CD4-positive, alpha-beta T cell treated with Interleukin-4 for 4 hours (primary cell): ENCODE data around the gene MTA3.
"Not testable (repeated sequence)": the region's sequence is repeated elsewhere in the genome, so short reads cannot be mapped to it uniquely, and the experiment has no call there.

ENCODE experiments used
- DNase-seq: peaks from one replicate; pipeline ENCODE4 v3.0.0-alpha.2; 2020

The MTA3 gene

DNA sequence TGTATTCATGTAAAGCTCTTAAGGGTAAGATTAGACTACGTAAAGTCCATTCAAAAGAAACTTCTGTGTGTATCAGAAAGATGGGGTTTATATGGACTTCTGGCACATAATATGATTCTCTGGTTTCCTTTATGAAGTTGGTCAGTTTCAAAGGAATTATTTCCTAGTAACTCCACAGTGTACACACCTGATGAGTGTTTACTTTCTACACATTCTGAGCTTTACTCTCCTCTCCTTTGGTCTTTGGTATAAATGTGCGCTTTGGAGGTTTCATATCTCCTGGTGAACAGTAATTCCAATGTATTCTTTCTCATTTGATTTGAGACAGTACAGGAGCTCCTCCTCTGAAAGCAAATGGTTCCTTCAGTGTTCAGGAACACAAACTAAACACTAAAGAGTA is 107.4 kb downstream of the MTA3 start:
- DNase-seq, result no peak

DNA sequence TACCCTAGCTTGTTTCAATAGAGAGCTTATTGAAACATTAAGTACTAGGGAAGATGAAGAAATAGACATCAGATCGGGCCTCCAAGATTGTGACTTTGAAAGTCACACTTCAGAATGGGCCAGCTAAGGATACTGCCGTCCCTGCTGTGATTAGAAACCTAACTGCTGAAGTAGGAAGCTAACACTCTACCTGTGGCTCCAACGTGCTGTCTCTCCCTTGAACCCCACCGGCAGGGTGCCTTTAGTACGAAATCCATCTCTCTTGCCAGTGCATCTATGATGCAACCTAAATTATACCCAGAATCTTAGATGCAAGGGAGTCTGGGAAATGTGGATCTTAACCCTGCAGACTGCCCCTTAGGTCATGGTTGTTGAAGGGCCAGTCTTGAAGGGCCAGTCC is 116.9 kb downstream of the MTA3 start:
- DNase-seq, result no peak

DNA sequence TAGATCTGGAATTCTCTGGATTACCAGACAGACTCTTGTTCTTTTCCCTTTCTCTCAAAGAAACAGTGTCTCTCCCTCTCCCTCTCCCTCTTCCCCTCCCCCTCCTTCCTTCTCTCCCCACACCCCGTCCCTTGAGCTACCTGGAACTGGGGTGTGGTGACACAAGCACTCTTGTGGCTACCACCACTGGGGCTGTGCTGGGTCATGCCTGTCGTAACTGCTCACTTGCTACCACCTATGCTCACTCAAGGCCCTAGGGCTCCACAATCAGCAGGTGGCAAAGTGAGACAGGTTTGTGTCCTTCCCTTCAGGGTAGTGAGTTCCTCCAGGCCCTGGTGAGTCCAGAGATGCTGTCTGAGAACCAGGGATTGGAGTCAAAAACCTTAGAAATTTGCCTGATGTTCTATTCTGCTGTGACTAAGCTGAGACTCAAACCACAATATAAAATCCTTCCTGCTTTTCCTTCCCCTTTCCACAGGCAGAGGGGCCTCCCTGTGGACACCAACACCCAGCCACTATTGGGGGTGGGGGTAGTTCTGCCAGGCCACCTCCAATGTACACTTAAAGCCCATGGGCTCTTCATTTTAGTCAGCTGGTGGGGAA is 124.7 kb downstream of the MTA3 start:
- peak; percentile 0 for DNase-seq

DNA sequence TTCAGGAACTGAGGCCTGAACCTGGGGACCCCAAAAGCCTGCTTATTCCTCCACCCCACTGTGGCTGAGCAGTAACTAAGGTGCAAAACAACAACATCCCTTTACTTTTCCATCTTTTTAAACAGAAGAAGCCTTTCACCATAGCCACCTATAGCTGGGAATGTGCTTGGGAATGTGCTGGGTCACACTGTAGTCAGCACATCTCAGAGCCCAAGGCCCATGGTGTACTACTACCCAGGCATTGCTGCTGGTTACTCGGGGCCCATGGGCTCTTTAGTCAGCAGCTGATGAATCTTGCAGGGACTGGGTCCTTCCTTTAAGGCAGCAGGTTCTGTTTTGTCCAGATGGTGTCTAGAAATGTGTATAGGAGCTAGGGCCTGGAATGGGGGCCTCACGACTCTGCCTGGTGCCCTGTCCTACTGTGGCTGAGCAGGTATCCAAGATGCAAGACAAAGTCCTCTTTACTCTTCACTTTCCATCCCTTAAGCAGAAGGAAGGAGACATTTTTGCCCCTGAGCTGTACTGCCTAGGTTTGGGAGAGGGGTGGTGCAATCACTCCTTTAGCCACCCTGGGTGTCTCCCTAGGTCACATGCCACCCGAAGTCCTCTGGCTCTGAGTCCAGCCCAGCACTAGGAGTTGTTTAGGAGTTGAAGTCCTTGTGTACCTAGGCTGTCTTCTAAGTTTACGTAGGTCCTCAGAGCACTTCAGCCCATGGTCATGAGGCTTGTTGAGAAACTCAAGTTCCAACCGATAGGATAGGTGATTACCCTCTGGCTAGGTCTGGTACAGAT is 125.5 kb downstream of the MTA3 start:
- DNase-seq, result no peak

DNA sequence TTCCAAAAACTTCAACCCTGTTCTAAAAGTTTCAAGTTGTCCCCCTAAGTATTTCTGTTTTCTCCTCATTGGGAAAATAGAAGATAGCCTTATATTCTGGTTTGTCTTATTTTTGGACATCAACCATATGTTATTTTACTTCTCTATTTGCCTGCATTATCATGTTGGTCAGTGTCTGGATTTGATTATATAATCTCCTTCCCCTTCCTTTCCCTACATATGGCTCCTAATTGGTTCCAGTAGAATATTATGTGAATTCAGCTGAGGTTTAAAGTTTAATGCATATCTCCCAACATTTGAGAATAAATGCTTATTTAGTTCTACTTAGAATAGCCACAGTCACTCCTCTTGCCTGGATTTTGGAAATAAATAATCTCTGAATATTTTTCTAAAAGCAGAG is 128.6 kb downstream of the MTA3 start:
- DNase-seq, result no peak

DNA sequence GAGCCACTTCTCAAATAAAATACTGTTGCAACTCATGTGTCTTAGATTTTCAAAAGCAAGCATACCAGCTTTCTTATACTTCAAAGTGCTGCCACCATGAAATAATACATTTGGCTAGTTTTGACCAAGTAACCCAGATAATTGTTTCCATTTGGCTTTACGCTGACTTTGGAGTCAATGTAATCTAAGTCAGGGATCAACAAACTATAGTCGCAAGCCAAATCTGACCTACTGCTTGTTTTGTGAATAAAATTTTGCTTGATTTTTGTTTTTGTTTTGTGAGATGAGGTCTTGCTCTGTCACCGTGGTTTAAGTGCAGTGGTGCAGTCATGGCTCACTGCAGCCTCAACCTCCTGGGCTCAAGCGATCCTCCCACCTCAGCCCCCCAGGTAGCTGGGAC is 130.5 kb downstream of the MTA3 start:
- no peak for DNase-seq

DNA sequence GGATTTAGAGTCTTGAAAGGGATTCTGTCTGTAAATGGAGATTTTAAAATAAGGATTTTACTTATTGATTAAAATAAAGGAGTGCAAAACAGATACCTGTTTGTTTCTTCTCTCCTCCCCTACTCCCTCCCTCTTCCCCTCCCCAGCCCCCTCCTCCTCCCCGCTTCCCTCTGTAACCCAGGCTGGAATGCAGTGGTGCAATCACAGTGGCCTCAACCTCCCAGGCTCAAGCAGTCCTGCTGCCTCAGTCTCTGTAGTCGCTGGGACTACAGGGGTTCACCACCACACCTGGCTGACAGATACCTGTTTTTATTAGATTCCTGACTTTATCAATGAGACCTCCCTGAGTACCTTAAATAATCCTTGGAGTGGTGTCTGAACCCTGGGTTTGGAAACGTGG is 138.4 kb downstream of the MTA3 start:
- DNase-seq, result no peak

DNA sequence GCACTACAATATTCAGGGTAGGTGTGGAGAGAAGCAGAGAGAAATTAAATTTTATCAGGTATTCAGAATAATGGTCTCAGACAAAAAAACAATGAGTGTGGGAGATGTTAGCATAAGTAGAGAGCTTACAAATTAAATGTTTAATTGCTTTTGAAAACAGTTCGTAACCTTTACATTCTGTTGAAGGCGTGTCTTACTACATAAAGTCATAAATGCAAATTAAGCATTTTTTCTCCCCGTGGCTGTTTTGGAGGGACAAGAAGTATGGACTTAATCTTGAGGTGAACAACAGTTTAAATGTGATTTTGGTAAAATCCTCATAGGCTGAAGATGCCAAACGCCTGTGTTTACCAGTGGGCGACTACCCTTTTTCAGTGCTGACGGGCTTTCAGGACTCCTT is 139.7 kb downstream of the MTA3 start:
- no peak for DNase-seq

DNA sequence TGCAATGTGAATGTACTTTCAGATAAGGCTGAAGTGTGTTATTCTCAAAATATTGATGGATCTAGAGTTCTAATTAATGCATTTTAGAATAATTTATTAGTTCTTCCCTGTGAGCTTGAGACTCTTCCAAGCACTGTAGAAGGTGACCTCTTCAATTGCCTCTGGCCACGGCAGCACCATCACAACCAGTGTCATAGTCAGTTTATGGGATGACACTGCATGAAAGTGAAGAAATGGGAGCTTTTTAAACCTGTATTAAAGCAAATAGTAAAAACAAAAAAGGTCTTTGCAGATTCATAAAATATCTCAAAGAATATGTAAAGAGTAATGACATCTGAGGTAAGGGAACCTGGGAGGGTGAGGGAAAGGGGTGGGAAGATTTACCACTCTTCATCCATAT is 143.5 kb downstream of the MTA3 start:
- DNase-seq, result no peak

DNA sequence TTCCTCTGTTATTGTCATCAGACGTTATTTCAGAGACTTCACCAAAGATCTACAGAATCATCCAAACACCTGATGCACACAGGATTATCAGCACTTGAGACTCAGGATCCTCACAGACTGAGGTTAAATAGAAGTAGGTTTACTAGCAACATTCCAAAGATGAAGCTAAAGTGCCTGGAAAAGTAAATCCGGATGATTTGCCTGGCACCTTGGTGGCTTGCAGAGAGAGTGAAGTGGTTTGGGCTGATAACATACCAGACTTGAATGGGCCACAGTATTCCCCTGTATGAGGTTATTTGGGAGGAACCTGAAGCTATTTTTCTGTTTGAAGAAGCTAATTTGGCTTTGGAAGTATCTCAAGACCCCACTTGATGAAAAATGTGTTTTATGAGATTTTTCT is 144.5 kb downstream of the MTA3 start:
- no peak for DNase-seq

DNA sequence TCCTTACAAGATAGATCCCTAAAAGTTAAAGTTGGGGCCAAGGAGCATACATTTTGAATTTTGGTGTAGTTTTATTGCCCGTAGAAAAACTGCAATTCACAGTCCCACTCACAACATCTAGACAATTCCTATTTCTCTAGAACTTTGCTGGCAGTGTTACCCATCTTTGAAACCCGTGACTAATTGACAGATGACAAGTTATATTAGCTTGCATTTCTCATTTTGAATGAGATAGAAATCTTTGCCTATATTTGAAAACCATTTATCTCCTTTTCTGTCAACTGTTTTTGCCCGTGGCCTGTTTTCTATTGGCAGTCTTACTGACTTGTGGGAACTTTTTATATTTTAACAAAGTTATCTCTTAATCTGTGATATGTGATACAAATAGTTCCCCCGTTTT is 145.5 kb downstream of the MTA3 start:
- DNase-seq, result no peak

DNA sequence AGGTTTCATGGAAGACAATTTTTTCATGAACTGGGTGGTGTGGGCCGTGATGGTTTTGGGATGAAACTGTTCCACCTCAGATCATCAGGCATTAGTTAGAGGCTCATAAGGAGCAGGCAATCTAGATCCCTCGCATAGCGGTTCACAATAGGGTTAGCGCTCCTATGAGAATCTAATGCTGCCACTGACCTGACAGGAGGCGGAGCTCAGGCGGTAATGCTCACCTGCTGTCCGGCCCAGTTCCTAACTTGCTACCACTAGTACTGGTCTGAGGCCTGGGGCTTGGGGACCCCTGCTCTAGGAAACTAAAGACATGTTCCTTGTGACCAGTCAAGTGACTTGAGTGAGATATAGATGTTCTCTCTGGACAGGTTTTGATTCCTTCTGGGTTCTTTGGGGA is 146.3 kb downstream of the MTA3 start:
- no peak for DNase-seq

DNA sequence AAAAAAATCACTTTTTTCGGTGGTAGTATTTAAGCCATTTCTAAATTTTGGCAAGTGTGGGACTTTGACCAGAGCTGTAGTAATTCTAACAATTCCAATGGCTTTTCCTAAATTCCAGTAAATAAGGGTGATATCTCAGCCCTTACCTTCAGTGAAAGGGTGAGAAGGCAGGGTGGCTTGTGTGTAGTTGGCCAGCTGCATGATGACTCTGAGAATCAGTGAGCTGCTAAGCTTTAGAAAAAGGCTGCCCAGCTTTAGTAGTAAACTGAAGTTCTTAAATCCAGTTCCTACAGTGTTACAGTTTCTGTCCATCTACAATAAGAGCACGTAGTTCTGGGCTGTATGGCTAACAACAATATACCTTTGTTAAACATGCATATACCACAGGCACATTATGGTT is 153.5 kb downstream of the MTA3 start:
- DNase-seq, result no peak

DNA sequence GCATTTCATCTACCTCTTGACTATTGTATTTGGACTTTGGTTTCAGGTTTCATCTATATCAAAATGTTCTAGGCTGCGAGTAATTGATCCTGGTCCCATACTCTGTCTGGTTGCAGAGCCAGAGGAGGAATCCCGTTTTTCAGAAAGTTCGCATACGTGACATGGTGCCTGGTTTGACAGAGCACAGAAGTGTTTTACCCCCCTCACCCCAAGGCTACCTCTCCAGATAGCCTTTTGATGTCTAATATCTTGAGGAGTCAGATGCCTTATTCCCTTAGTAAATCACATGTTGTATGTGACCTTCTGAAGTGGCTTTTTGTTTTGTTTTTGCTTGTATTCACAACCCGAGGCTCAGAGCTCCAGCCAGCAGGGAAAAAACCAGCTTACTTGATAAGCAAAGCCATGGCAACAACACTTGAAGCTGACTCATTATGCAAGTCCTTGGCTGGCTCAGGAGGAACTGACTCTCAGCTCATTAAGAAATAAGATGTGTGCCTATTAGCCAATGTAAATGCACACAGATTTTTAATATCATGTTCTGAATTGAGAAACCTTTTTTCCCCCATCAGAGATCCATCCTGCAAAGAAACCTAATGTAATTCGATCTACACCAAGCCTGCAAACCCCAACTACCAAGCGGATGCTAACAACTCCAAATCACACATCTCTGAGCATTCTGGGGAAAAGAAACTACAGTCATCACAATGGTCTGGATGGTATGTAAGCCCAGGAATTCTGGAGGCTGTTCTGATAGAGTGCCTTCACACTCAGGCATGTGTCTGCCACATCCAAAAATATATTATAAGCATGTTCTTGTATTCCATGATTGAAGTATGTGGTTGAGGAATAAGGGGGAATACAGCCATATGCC is 154.1 kb downstream of the MTA3 start:
- peak; percentile 10 for DNase-seq

DNA sequence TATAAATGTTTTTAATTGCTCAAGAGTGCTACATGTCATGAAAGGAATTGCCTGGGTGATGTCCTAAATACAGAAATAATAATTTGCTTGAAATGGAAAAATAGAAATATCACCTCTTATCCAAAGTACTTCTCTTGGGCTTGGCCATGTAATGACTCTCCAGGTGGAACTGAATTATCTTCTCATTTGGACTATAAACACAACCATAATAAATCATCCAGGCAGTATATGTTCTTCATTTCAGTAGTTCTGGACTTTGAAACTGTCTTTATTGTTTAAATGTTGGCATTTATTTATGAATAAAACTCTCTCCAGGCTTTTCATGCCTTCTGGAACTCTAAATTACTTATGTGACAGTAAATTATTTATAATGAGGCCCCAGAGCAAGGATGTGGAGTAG is 155.0 kb downstream of the MTA3 start:
- DNase-seq, result no peak

DNA sequence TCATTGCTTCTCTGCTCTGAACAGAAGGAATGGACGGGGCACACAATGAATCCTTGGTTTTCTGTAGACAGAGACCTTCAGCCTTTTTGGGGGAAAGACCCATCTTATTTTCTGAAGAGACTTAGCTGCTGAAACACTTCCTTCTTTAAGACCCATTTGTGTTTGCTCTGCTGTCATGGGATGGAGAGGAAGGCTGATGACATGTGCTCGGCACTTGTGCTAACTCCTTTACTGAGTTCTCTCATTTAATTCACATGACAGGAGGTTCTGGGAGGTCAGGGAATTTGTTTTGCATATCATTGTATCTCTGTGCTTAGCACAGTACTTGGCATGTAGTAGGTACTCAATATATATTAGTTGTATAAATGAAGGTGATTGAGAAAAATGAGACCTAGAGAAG is 156.5 kb downstream of the MTA3 start:
- no peak for DNase-seq

DNA sequence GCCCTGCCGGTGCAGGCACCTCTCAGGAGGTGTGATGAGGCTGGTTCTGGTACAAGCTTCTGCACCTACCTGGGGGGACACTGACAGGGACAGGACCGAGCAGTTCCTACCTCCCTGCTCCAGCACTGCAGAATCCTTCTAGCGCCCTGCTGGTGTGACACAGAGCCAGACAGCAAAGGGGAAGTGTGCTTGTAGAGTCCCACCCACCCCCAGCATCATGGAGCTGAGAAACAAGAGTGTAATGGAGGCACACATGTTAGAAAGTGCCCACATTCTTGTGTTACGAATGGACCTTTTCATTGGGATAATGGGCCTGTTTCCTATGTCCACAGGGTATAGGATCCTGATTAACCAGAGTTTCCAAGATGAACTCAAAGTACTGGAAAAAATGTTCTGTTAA is 157.2 kb downstream of the MTA3 start:
- DNase-seq, result no peak

DNA sequence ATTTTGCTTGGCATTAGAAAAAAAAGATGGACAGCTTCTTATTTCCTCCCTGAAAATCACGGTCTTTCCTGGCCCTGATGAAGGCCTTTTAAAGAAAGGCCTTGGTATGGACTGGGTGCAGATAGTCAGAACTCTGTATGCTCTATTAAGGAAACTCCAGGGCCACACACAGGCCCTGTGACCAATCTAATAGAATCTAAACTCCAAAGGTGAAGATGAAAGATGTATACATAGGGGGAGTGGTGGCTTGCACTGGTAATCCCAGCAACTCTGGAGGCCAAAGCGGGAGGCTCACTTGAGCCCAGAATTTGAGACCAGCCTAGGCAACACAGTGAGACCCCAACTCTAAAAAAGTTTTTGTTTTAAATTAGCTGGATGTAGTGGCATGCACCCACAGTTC is 158.2 kb downstream of the MTA3 start:
- DNase-seq, result no peak

DNA sequence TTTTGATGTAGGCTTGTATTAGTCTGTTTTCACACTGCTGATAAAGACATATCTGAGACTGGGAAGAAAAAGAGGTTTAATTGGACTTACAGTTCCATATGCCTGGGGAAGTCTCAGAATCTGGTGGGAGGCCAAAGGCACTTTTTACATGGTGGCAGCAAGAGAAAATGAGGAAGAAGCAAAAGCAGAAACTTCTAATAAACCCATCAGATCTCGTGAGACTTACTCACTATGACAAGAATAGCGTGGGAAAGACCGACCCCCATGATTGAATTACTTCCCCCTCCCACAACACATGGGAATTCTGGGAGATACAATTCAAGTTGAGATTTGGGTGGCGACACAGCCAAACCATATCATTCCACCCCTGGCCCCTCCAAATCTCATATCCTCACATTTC is 162.9 kb downstream of the MTA3 start:
- DNase-seq, result not testable (repeated sequence)

DNA sequence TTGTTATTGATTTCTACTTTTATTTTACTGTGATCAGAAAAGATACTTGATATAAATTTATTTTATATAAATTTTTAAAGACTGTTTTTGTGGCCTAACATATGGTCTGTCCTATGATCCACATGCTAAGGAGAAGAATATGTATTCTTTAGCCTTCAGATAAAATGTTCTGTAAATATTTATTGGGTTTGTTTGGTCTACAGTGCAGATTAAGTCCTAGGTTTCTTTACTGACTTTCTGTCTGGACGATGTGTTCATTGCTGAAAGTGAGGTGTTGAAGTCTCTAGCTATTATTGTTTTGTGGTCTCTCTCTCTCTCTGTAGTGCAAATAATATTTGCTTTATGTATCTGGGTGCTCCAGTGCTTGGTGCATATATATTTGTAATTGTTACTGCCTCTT is 165.4 kb downstream of the MTA3 start:
- DNase-seq, result no peak

DNA sequence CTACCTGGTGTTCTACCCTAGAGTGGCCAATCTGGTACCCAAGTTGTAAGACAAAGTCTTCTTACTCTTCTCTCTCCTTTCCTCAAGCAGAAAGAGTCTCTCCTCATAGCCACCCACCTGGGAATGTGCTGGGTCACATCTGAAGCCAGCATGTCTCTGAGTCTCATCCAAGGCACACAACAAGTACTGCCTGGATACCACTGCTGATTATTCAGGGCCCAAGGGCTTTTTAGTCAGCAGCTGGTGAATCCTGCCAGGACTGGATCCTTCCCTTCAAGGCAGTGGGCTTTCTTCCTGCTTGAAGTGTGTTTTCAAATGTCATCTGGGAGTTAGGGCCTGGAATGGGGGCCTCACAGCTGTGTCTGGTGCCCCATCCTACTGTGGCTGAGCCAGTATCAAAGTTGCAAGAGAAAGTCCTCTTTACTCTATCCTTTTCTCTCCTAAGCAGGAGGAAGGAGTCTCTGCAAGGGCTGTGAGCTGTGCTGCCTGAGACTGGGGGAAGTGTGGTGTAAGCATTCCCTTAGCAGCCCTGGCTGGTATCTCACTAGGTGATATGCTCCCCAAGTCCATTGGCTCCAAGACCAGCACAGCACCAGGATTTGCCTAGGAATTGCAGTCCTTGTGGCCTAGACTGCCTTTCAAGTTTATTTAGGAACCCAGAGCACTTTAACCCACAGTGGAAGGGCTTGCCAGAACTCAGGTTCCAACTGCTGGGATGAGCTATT is 168.3 kb downstream of the MTA3 start:
- DNase-seq, result no peak

DNA sequence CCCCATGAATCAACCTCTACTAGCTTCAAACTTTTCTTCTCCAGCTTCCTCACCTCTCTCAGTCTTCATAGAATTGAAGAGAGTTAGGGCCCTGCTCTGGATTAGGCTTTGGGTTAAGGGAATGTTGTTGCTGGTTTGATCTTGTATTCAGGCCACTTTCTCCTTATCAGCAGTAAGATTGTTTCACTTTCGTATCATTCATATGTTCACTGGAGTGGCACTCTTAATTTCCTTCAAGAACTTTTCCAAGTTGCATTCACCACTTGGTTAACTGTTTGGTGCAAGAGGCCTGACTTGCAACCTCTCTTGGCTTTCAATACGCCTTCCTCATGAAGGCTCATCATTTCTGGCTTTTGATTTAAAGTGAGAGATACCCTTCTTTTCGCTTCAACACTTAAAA is 172.7 kb downstream of the MTA3 start:
- DNase-seq, result no peak
